GM18517 (cell line): ENCODE data around the gene KIFC1.
"Not testable (repeated sequence)": the region's sequence is repeated elsewhere in the genome, so short reads cannot be mapped to it uniquely, and the experiment has no call there.

ENCODE experiments used
- ATAC-seq: cut with Tn5 transposase; IDR thresholded peaks from one replicate; pipeline ENCODE4 v1.9.1; 2021; ENCODE audit warnings: mild to moderate bottlenecking, moderate library complexity; ENCODE audit not compliant: unreplicated experiment

KIFC1 gene

GRCh38 chr6:33391278-33391921 is at the start of gene KIFC1:
Gene KIFC1, plus strand, starts transcription at chr6:33391823. Its CDS starts 163 bp downstream, at chr6:33391986.
- peak; percentile 81 for ATAC-seq

GRCh38 chr6:33343606-33343952 is 48.0 kb upstream of the KIFC1 start:
- ATAC-seq, result not testable (repeated sequence)

GRCh38 chr6:33343953-33344611 is 47.5 kb upstream of the KIFC1 start:
- ATAC-seq, result no peak

GRCh38 chr6:33344701-33345697 is 46.6 kb upstream of the KIFC1 start:
- no peak for ATAC-seq

GRCh38 chr6:33346972-33347371 is 44.7 kb upstream of the KIFC1 start:
- ATAC-seq, result not testable (repeated sequence)

GRCh38 chr6:33347816-33348215 is 43.8 kb upstream of the KIFC1 start:
- ATAC-seq, result no peak

GRCh38 chr6:33355860-33356259 is 35.8 kb upstream of the KIFC1 start:
- ATAC-seq, result not testable (repeated sequence)

- ATAC-seq, result no peak
Observed at GRCh38 chr6:33356295-33356694, 35.3 kb upstream of the KIFC1 start.

GRCh38 chr6:33357160-33357871 is 34.3 kb upstream of the KIFC1 start:
- not testable (repeated sequence) for ATAC-seq

- no peak for ATAC-seq
Observed at GRCh38 chr6:33359331-33359730, 32.3 kb upstream of the KIFC1 start.

- not testable (repeated sequence) for ATAC-seq
Observed at GRCh38 chr6:33363486-33363885, 28.1 kb upstream of the KIFC1 start.

- not testable (repeated sequence) for ATAC-seq
Observed at GRCh38 chr6:33364475-33365205, 27.0 kb upstream of the KIFC1 start.

GRCh38 chr6:33365206-33365971 is 26.2 kb upstream of the KIFC1 start:
- ATAC-seq, result not testable (repeated sequence)

GRCh38 chr6:33367009-33367714 is 24.5 kb upstream of the KIFC1 start:
- no peak for ATAC-seq

GRCh38 chr6:33367715-33368025 is 24.0 kb upstream of the KIFC1 start:
- not testable (repeated sequence) for ATAC-seq

GRCh38 chr6:33371901-33372300 is 19.7 kb upstream of the KIFC1 start:
- ATAC-seq, result not testable (repeated sequence)

- ATAC-seq, result no peak
Observed at GRCh38 chr6:33372526-33373123, 19.0 kb upstream of the KIFC1 start.
